HEK293 (cell line): ENCODE data around the gene MARVELD1.

Experiments
- CTCF ChIA-PET: fragments of 350-600 bp; formaldehyde crosslinking; extraction: SDS; loops from one replicate; lab custom pipeline; 2021; ENCODE audit warnings: antibody characterized with exemption; lab: Yijun Ruan, JAX
- POLR2A ChIA-PET: fragments of 300-600 bp; formaldehyde crosslinking; extraction: SDS; loops from one replicate; lab custom pipeline; 2020; ENCODE audit warnings: antibody characterized with exemption, inconsistent platforms; lab: Yijun Ruan, JAX
- H3K27ac ChIP-seq: fragments of 200-500 bp; sonication (Bioruptor generic); 2 replicates; pipeline ENCODE4 v1.5.1; 2014; ENCODE audit warnings: low read depth, low read length, control low read depth, inconsistent platforms; ENCODE audit errors: extremely low read depth
- H3K36me3 ChIP-seq, 2 experiments: fragments of 200-500 bp in 1 of 2; sonication (Bioruptor generic) in 1 of 2; 1 replicate in 1 of 2; 2 replicates in 1 of 2; pipeline ENCODE4 v1.5.1; 2014 to 2017; ENCODE audit warnings: inconsistent platforms in 2 of 2, low read length in 2 of 2; ENCODE audit not compliant: control insufficient read depth in 2 of 2, insufficient read depth in 1 of 2
- H3K4me1 ChIP-seq: fragments of 200-500 bp; sonication (Bioruptor generic); 2 replicates; pipeline ENCODE4 v1.5.1; 2014; ENCODE audit warnings: mild to moderate bottlenecking, low read length, inconsistent platforms; ENCODE audit not compliant: control insufficient read depth, insufficient read depth
- H3K4me3 ChIP-seq: 2 replicates; pipeline ENCODE4 v1.5.1; 2011; ENCODE audit warnings: low read depth, mild to moderate bottlenecking, control low read depth, low read length, moderate library complexity
- H3K9me3 ChIP-seq: fragments of 200-500 bp; sonication (Bioruptor generic); 2 replicates; pipeline ENCODE4 v1.5.1; 2014; ENCODE audit warnings: low read depth, low read length, inconsistent platforms; ENCODE audit not compliant: control insufficient read depth, insufficient read depth
- IKZF3 ChIP-seq: fragments of 450-650 bp; IDR thresholded peaks from 2 replicates; pipeline ENCODE4 v1.5.0; 2018; ENCODE audit warnings: missing biosample characterization, mild to moderate bottlenecking, missing genetic modification characterization, moderate library complexity
- KLF8 ChIP-seq: fragments of 450-650 bp; formaldehyde crosslinking; IDR thresholded peaks from 2 replicates; pipeline ENCODE4 v1.5.1; 2016; ENCODE audit warnings: missing biosample characterization, missing genetic modification characterization
- MEIS1 ChIP-seq: sonication (generic); formaldehyde crosslinking; IDR thresholded peaks from 2 replicates; pipeline ENCODE4 v1.8.1; 2022; ENCODE audit warnings: missing genetic modification reagents, mild to moderate bottlenecking, borderline replicate concordance
- ZBTB49 ChIP-seq: fragments of 450-650 bp; formaldehyde crosslinking; IDR thresholded peaks from 2 replicates; pipeline ENCODE4 v1.5.1; 2016; ENCODE audit warnings: missing biosample characterization, missing genetic modification characterization, low read depth
- ZNF112 ChIP-seq: fragments of 450-650 bp; formaldehyde crosslinking; IDR thresholded peaks from 2 replicates; pipeline ENCODE4 v1.5.0; 2017; ENCODE audit warnings: missing biosample characterization, missing genetic modification characterization
- ZNF148 ChIP-seq: fragments of 450-650 bp; formaldehyde crosslinking; IDR thresholded peaks from 2 replicates; pipeline ENCODE4 v1.5.0; 2017; ENCODE audit warnings: missing biosample characterization, missing genetic modification characterization, borderline replicate concordance
- ZNF266 ChIP-seq: fragments of 450-650 bp; formaldehyde crosslinking; IDR thresholded peaks from 2 replicates; pipeline ENCODE4 v1.5.1; 2016; ENCODE audit warnings: missing biosample characterization, missing genetic modification characterization, low read depth
- ZNF311 ChIP-seq: fragments of 450-650 bp; formaldehyde crosslinking; IDR thresholded peaks from 2 replicates; pipeline ENCODE4 v1.5.1; 2017; ENCODE audit warnings: missing biosample characterization, missing genetic modification characterization, borderline replicate concordance
- ZNF404 ChIP-seq: fragments of 450-650 bp; formaldehyde crosslinking; IDR thresholded peaks from 2 replicates; pipeline ENCODE4 v1.5.1; 2017; ENCODE audit warnings: missing biosample characterization, missing genetic modification characterization
- ZNF488 ChIP-seq: fragments of 450-650 bp; formaldehyde crosslinking; IDR thresholded peaks from 2 replicates; pipeline ENCODE4 v1.5.1; 2016; ENCODE audit warnings: missing biosample characterization, missing genetic modification characterization
- ZNF518A ChIP-seq: fragments of 450-650 bp; formaldehyde crosslinking; conservative IDR thresholded peaks from 2 replicates; pipeline ENCODE4 v1.5.1; 2016; ENCODE audit warnings: low read depth, missing biosample characterization, missing genetic modification characterization
- ZNF558 ChIP-seq: fragments of 450-650 bp; formaldehyde crosslinking; IDR thresholded peaks from 2 replicates; pipeline ENCODE4 v1.5.1; 2016; ENCODE audit warnings: missing biosample characterization, missing genetic modification characterization
- ZNF610 ChIP-seq: fragments of 450-650 bp; formaldehyde crosslinking; IDR thresholded peaks from 2 replicates; pipeline ENCODE4 v1.5.1; 2016; ENCODE audit warnings: missing biosample characterization, missing genetic modification characterization, borderline replicate concordance
- ZNF624 ChIP-seq: fragments of 450-650 bp; formaldehyde crosslinking; IDR thresholded peaks from 2 replicates; pipeline ENCODE4 v1.5.1; 2017; ENCODE audit warnings: missing biosample characterization, missing genetic modification characterization
- ZNF629 ChIP-seq: fragments of 450-650 bp; formaldehyde crosslinking; IDR thresholded peaks from 2 replicates; pipeline ENCODE4 v1.5.1; 2017; ENCODE audit warnings: missing biosample characterization, missing genetic modification characterization
- ZNF660 ChIP-seq: fragments of 450-650 bp; IDR thresholded peaks from 2 replicates; pipeline ENCODE4 v1.5.1; 2018; ENCODE audit warnings: missing biosample characterization, mild to moderate bottlenecking, missing genetic modification characterization
- TF ChIP-seq, protein P1 (sequence below): fragments of 450-650 bp; formaldehyde crosslinking; IDR thresholded peaks from 2 replicates; pipeline ENCODE4 v1.5.1; 2016; ENCODE audit warnings: missing biosample characterization, missing genetic modification characterization, borderline replicate concordance

Gene MARVELD1

DNA sequence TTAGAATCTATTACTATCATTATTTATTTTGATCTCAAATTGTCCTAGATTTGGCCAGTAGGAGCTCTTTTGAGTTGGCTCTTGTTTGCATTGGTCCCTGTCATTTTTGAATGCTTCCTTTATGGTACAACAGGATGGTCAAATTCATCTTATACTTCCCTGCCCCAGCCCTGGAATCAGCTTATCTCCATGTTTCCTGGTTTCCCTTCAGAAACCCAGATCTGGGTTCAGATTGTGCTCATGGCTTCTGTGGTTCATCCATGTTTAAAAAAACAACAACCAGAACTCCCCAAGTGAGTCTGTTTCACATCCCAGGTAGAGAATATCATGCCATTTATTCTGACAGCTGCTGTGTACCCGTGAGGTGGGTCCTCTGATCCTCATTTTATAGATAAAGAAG is 34.0 kb downstream of the MARVELD1 start:
- TF ChIP-seq ZNF558 (no peak), ZNF311 (tag by site-specific recombination) (no peak), ZNF266 (tag by site-specific recombination) (no peak), ZNF518A (tag by site-specific recombination) (no peak), ZNF488 (no peak), ZNF624 (tag by site-specific recombination) (no peak), ZNF148 (tag by site-specific recombination) (no peak), ZNF629 (no peak), ZNF610 (no peak), MEIS1 (no peak), ZNF660 (tag by site-specific recombination) (no peak), ZBTB49 (tag by site-specific recombination) (no peak), IKZF3 (no peak), ZNF404 (tag by site-specific recombination) (no peak), KLF8 (tag by site-specific recombination) (no peak), ZNF112 (tag by site-specific recombination) (no peak)
- TF ChIP-seq, protein P1, sequence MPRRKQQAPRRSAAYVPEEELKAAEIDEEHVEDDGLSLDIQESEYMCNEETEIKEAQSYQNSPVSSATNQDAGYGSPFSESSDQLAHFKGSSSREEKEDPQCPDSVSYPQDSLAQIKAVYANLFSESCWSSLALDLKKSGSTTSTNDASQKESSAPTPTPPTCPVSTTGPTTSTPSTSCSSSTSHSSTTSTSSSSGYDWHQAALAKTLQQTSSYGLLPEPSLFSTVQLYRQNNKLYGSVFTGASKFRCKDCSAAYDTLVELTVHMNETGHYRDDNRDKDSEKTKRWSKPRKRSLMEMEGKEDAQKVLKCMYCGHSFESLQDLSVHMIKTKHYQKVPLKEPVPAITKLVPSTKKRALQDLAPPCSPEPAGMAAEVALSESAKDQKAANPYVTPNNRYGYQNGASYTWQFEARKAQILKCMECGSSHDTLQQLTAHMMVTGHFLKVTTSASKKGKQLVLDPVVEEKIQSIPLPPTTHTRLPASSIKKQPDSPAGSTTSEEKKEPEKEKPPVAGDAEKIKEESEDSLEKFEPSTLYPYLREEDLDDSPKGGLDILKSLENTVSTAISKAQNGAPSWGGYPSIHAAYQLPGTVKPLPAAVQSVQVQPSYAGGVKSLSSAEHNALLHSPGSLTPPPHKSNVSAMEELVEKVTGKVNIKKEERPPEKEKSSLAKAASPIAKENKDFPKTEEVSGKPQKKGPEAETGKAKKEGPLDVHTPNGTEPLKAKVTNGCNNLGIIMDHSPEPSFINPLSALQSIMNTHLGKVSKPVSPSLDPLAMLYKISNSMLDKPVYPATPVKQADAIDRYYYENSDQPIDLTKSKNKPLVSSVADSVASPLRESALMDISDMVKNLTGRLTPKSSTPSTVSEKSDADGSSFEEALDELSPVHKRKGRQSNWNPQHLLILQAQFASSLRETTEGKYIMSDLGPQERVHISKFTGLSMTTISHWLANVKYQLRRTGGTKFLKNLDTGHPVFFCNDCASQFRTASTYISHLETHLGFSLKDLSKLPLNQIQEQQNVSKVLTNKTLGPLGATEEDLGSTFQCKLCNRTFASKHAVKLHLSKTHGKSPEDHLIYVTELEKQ: no peak
- Histone ChIP-seq H3K27ac (no peak overlapping the region), H3K4me3 (no peak overlapping the region), H3K36me3 (peaks cover 24 to 93% of the 10 kb centered on the region in 2 experiments), H3K4me1 (no peaks in the 10 kb centered on the region), H3K9me3 (no peaks in the 10 kb centered on the region)
- POLR2A ChIA-PET: interaction anchor here (1.2 kb wide), 1 partner anchor 11 kb away, joined by 3 read pairs; the partner anchor contains the start of gene ZFYVE27
- CTCF ChIA-PET: interaction anchor here (1.0 to 2.2 kb wide), 4 partner anchors 12 to 164 kb away, joined by 3 to 5 read pairs (median 4); no protein-coding TSS in a partner anchor
